ENCODE results near the gene COL7A1.

Gene COL7A1

DNA sequence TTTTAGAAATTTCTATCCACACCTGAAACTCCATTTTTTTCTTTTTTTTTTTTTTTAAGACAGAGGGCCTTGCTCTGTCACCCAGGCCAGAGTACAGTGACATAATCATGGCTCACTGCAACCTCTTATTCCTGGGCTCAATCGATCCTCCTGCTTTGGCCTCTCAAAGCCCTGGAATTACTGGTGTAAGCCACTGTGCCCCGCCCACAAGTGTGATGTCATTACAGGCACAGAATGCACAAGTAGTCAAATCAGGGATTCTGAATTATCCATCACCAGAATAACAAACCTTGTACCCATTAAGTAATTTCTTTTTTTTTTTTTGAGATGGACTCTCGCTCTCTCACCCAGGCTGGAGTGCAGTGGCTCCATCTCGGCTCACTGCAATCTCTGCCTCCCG is 12.4 kb upstream of the COL7A1 start:
- Histone ChIP-seq H4K91ac (ENCODE audit: low read depth, low read length, poor library complexity) (no peak overlapping the region), H3K27me3 (ENCODE audit: control insufficient read depth in 3 of 3, insufficient read depth in 3 of 3, low read depth in 1 of 3, low read length in 3 of 3) (peaks cover 0 to 2% (median 0%) of the 10 kb centered on the region in 3 experiments), H3K4me2 (ENCODE audit: insufficient read depth, low read length, poor library complexity, severe bottlenecking) (no peak overlapping the region), H3K79me1 (ENCODE audit: low read depth, low read length) (peaks cover 9% of the 10 kb centered on the region), H2BK12ac (ENCODE audit: low read length) (no peak overlapping the region), H3K9ac (ENCODE audit: low read depth, low read length, poor library complexity) (no peak overlapping the region), H3K14ac (ENCODE audit: low read length) (no peak overlapping the region), H3K4me1 (ENCODE audit: control insufficient read depth in 2 of 2, insufficient read depth in 1 of 2, low read depth in 1 of 2, low read length in 2 of 2) (peaks cover 0 to 5% of the 10 kb centered on the region in 2 donors), H2AK5ac (ENCODE audit: low read depth, low read length) (no peak overlapping the region), H2BK120ac (ENCODE audit: low read depth, low read length) (no peak overlapping the region), H2AFZ (ENCODE audit: low read length) (no peak overlapping the region), H3K9me3 (replicated peaks in 1 of 2; ENCODE audit: control insufficient read depth in 2 of 2, insufficient read depth in 1 of 2, low read depth in 1 of 2, low read length in 2 of 2) (no peaks in the 10 kb centered on the region), H3K36me3 (replicated peaks in 1 of 2; ENCODE audit: control insufficient read depth in 2 of 2, insufficient read depth in 2 of 2, low read length in 2 of 2) (peaks cover 34 to 61% of the 10 kb centered on the region in 2 donors), H2BK15ac (ENCODE audit: low read length) (no peak overlapping the region), H3K18ac (ENCODE audit: low read length) (no peak overlapping the region), H3K27ac (replicated peaks; ENCODE audit: low read length) (no peak overlapping the region), H3K4me3 (ENCODE audit: low read length in 2 of 2) (no peak overlapping the region), H3K4ac (ENCODE audit: low read length) (no peak overlapping the region), H3K23ac (ENCODE audit: low read depth, low read length, poor library complexity) (no peak overlapping the region), H2BK5ac (ENCODE audit: low read length) (no peak overlapping the region), H4K8ac (ENCODE audit: low read depth, low read length) (no peak overlapping the region)
- no peak for DNase-seq (ENCODE audit: low spot score)
- WGBS, 2 donors (ENCODE audit: extremely low coverage in 2 of 2, insufficient read length in 2 of 2, insufficient replicate concordance in 1 of 2), result no CpG with 5 or more reads among the region's 5 CpGs

- H2AK5ac ChIP-seq (ENCODE audit: low read depth, low read length), result no peak overlapping the region
- no peak overlapping the region for H3K4me2 ChIP-seq (ENCODE audit: insufficient read depth, low read length, poor library complexity, severe bottlenecking)
- WGBS, 2 donors (ENCODE audit: extremely low coverage in 2 of 2, insufficient read length in 2 of 2, insufficient replicate concordance in 1 of 2), result no CpG with 5 or more reads among the region's 2 CpGs
- no peak overlapping the region for H2BK120ac ChIP-seq (ENCODE audit: low read depth, low read length)
- H3K36me3 ChIP-seq (replicated peaks in 1 of 2; ENCODE audit: control insufficient read depth in 2 of 2, insufficient read depth in 2 of 2, low read length in 2 of 2), result peaks cover 79 to 97% of the 10 kb centered on the region in 2 donors
- H3K9ac ChIP-seq (ENCODE audit: low read depth, low read length, poor library complexity), result no peak overlapping the region
- H3K23ac ChIP-seq (ENCODE audit: low read depth, low read length, poor library complexity), result no peak overlapping the region
- H3K9me3 ChIP-seq (replicated peaks in 1 of 2; ENCODE audit: control insufficient read depth in 2 of 2, insufficient read depth in 1 of 2, low read depth in 1 of 2, low read length in 2 of 2), result no peaks in the 10 kb centered on the region
- H3K4me3 ChIP-seq (ENCODE audit: low read length in 2 of 2), result no peak overlapping the region
- no peaks in the 10 kb centered on the region for H3K4me1 ChIP-seq (ENCODE audit: control insufficient read depth in 2 of 2, insufficient read depth in 1 of 2, low read depth in 1 of 2, low read length in 2 of 2)
- H2BK12ac ChIP-seq (ENCODE audit: low read length), result no peak overlapping the region
- peaks cover 0 to 2% (median 0%) of the 10 kb centered on the region in 3 experiments for H3K27me3 ChIP-seq (ENCODE audit: control insufficient read depth in 3 of 3, insufficient read depth in 3 of 3, low read depth in 1 of 3, low read length in 3 of 3)
- H3K27ac ChIP-seq (replicated peaks; ENCODE audit: low read length), result no peak overlapping the region
- H2BK5ac ChIP-seq (ENCODE audit: low read length), result no peak overlapping the region
- no peak overlapping the region for H2BK15ac ChIP-seq (ENCODE audit: low read length)
- H4K8ac ChIP-seq (ENCODE audit: low read depth, low read length), result no peak overlapping the region
- no peak overlapping the region for H3K18ac ChIP-seq (ENCODE audit: low read length)
- no peaks in the 10 kb centered on the region for H3K79me1 ChIP-seq (ENCODE audit: low read depth, low read length)
- no peak overlapping the region for H3K14ac ChIP-seq (ENCODE audit: low read length)
- H3K4ac ChIP-seq (ENCODE audit: low read length), result no peak overlapping the region
- no peak for DNase-seq (ENCODE audit: low spot score)
- H4K91ac ChIP-seq (ENCODE audit: low read depth, low read length, poor library complexity), result no peak overlapping the region
- no peak overlapping the region for H2AFZ ChIP-seq (ENCODE audit: low read length)
Observed at GRCh38 chr3:48601622-48601994, 6.5 kb upstream of the COL7A1 start.

DNA sequence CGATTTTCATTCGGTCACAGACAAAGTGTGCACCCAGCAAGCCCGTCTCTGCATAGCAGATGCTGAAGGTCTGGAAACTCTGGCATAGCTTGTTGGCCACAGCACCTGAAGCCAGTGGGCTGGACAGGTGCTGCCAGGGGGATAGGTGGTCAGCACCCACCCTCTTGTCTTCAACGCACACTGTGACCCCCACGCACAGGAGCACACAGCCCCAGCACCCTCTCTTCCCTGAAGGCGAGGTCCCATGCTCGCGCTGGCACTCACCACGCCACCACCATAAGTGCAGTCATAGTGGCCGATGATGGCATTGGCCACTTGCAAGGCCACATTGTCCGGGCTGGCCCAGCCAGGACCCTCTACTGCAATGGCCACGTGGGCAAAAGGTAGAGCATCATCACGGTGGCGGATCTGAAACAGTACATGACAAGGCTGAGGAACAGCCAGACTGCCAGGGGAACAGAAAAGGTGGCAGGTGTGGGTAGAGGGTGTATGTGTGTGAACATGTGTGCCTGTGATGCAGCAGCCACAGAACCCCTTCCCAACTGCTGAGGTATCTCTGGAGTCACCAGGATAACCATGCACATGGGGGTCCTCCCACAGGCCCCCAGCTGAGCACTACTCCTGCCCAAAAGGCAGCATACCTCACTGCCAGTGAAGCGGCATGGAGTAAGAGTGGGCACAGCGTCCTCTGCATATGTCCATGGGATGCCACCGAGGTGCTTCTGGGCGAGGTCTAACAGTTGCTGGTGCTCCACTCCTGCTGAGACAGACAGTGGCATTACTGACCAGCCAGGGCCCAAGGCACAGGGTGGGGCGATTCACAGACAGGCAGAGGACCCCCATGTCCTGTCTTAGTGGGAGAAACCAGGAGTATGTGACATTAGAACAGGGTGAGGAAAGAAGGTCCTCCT is 5.8 kb upstream of the COL7A1 start:
- H3K9ac ChIP-seq (ENCODE audit: low read depth, low read length, poor library complexity), result no peak overlapping the region
- H3K27me3 ChIP-seq (ENCODE audit: control insufficient read depth in 3 of 3, insufficient read depth in 3 of 3, low read depth in 1 of 3, low read length in 3 of 3), result peaks cover 0 to 2% (median 0%) of the 10 kb centered on the region in 3 experiments
- H4K91ac ChIP-seq (ENCODE audit: low read depth, low read length, poor library complexity), result no peak overlapping the region
- no peak overlapping the region for H2BK120ac ChIP-seq (ENCODE audit: low read depth, low read length)
- no peak overlapping the region for H3K14ac ChIP-seq (ENCODE audit: low read length)
- H3K23ac ChIP-seq (ENCODE audit: low read depth, low read length, poor library complexity), result peak overlapping the region; percentile 37
- H2BK5ac ChIP-seq (ENCODE audit: low read length), result no peak overlapping the region
- H2AFZ ChIP-seq (ENCODE audit: low read length), result no peak overlapping the region
- no peak overlapping the region for H4K8ac ChIP-seq (ENCODE audit: low read depth, low read length)
- H3K79me1 ChIP-seq (ENCODE audit: low read depth, low read length), result no peaks in the 10 kb centered on the region
- no peak overlapping the region for H3K27ac ChIP-seq (replicated peaks; ENCODE audit: low read length)
- H3K36me3 ChIP-seq (replicated peaks in 1 of 2; ENCODE audit: control insufficient read depth in 2 of 2, insufficient read depth in 2 of 2, low read length in 2 of 2), result peaks cover 79 to 91% of the 10 kb centered on the region in 2 donors
- WGBS, 2 donors (ENCODE audit: extremely low coverage in 2 of 2, insufficient read length in 2 of 2, insufficient replicate concordance in 1 of 2), result no CpG with 5 or more reads among the region's 19 CpGs
- H2BK12ac ChIP-seq (ENCODE audit: low read length), result no peak overlapping the region
- no peak overlapping the region for H3K18ac ChIP-seq (ENCODE audit: low read length)
- H3K4me3 ChIP-seq (ENCODE audit: low read length in 2 of 2), result peak overlapping the region in 1 of 2 donors; percentile 51
- peaks cover 0 to under 1% of the 10 kb centered on the region in 2 donors for H3K4me1 ChIP-seq (ENCODE audit: control insufficient read depth in 2 of 2, insufficient read depth in 1 of 2, low read depth in 1 of 2, low read length in 2 of 2)
- H3K4me2 ChIP-seq (ENCODE audit: insufficient read depth, low read length, poor library complexity, severe bottlenecking), result no peak overlapping the region
- no peak overlapping the region for H2BK15ac ChIP-seq (ENCODE audit: low read length)
- DNase-seq (ENCODE audit: low spot score), result no peak
- H3K4ac ChIP-seq (ENCODE audit: low read length), result no peak overlapping the region
- H3K9me3 ChIP-seq (replicated peaks in 1 of 2; ENCODE audit: control insufficient read depth in 2 of 2, insufficient read depth in 1 of 2, low read depth in 1 of 2, low read length in 2 of 2), result no peaks in the 10 kb centered on the region
- H2AK5ac ChIP-seq (ENCODE audit: low read depth, low read length), result no peak overlapping the region

DNA sequence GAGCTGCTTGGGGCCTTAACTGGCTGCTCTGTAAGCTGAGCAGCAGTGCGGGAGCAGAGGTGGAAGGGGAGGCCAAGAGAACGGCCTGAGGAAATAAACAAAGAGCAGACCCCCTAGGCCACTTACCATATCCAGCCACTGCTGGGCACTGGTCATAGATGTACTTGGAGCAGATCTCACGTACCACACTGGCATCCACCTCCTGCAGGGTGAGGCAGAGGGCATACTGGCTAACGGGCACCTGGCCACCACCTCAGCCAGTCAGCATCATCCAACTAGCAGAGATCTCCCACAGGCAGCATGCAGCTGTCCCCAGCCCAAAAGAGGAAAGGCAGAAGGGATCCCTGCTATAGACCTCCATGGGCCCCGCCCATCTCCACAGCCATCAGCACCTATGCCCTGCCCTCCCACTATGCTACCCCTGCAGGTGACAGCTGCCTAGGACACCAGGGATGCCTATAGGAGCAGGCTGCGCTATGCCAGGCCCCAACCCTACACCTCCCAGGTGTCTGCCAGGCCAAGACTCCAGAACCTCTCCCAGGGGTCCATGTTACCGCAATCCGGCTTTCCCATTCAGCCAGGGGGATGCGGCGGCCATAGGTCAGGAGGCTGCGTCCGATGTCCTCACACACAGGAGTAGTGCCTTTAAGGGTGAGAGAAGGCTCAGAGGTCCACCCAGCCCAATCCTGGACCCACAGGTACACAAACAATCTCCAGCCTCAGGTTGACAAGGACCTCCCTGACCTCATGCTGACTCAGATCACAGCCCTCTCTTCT is 4.6 kb upstream of the COL7A1 start:
- Histone ChIP-seq H3K18ac (ENCODE audit: low read length) (no peak overlapping the region), H3K9ac (ENCODE audit: low read depth, low read length, poor library complexity) (no peak overlapping the region), H3K4me2 (ENCODE audit: insufficient read depth, low read length, poor library complexity, severe bottlenecking) (no peak overlapping the region), H2BK120ac (ENCODE audit: low read depth, low read length) (no peak overlapping the region), H3K9me3 (replicated peaks in 1 of 2; ENCODE audit: control insufficient read depth in 2 of 2, insufficient read depth in 1 of 2, low read depth in 1 of 2, low read length in 2 of 2) (no peaks in the 10 kb centered on the region), H3K27ac (replicated peaks; ENCODE audit: low read length) (no peak overlapping the region), H3K14ac (ENCODE audit: low read length) (no peak overlapping the region), H2AFZ (ENCODE audit: low read length) (no peak overlapping the region), H3K4me1 (ENCODE audit: control insufficient read depth in 2 of 2, insufficient read depth in 1 of 2, low read depth in 1 of 2, low read length in 2 of 2) (peaks cover 0 to 7% of the 10 kb centered on the region in 2 donors), H3K36me3 (replicated peaks in 1 of 2; ENCODE audit: control insufficient read depth in 2 of 2, insufficient read depth in 2 of 2, low read length in 2 of 2) (peaks cover 67 to 78% of the 10 kb centered on the region in 2 donors), H3K79me1 (ENCODE audit: low read depth, low read length) (no peaks in the 10 kb centered on the region), H3K23ac (ENCODE audit: low read depth, low read length, poor library complexity) (no peak overlapping the region), H2BK5ac (ENCODE audit: low read length) (no peak overlapping the region), H2BK12ac (ENCODE audit: low read length) (no peak overlapping the region), H2AK5ac (ENCODE audit: low read depth, low read length) (no peak overlapping the region), H2BK15ac (ENCODE audit: low read length) (no peak overlapping the region), H3K4me3 (ENCODE audit: low read length in 2 of 2) (no peak overlapping the region), H3K4ac (ENCODE audit: low read length) (no peak overlapping the region), H4K91ac (ENCODE audit: low read depth, low read length, poor library complexity) (no peak overlapping the region), H4K8ac (ENCODE audit: low read depth, low read length) (no peak overlapping the region), H3K27me3 (ENCODE audit: control insufficient read depth in 3 of 3, insufficient read depth in 3 of 3, low read depth in 1 of 3, low read length in 3 of 3) (peaks cover 0 to 2% (median 0%) of the 10 kb centered on the region in 3 experiments)
- DNase-seq (ENCODE audit: low spot score), result no peak
- no CpG with 5 or more reads among the region's 12 CpGs for WGBS, 2 donors (ENCODE audit: extremely low coverage in 2 of 2, insufficient read length in 2 of 2, insufficient replicate concordance in 1 of 2)
